HEK293T (cell line): ENCODE measurements around the gene CYP46A1.

Source experiments
- CTCF ChIA-PET: fragments of 350-600 bp; formaldehyde crosslinking; extraction: SDS; loops from one replicate; lab custom pipeline; 2021; ENCODE audit warnings: antibody characterized with exemption, inconsistent platforms; lab: Yijun Ruan, JAX
- POLR2A ChIA-PET: fragments of 350-600 bp; formaldehyde crosslinking; extraction: SDS; loops from one replicate; lab custom pipeline; 2020; ENCODE audit warnings: antibody characterized with exemption, inconsistent platforms; lab: Yijun Ruan, JAX
- DNase-seq: peaks from one replicate; pipeline ENCODE4 v3.0.0; 2012; ENCODE audit warnings: mixed read lengths; ENCODE audit errors: extremely low spot score
- ARNT ChIP-seq: fragments of 450-650 bp; IDR thresholded peaks from 2 replicates; pipeline ENCODE4 v1.6.1; 2017; ENCODE audit warnings: mild to moderate bottlenecking
- BHLHE40 ChIP-seq: fragments of 450-650 bp; IDR thresholded peaks from 2 replicates; pipeline ENCODE4 v1.6.1; 2016; ENCODE audit warnings: mild to moderate bottlenecking, moderate library complexity, borderline replicate concordance
- CTBP1 ChIP-seq: fragments of 450-650 bp; IDR thresholded peaks from 2 replicates; pipeline ENCODE4 v1.6.1; 2016; ENCODE audit warnings: borderline replicate concordance
- ELF4 ChIP-seq: fragments of 450-650 bp; IDR thresholded peaks from 2 replicates; pipeline ENCODE4 v1.6.1; 2017; ENCODE audit warnings: antibody characterized with exemption
- FOXA1 ChIP-seq: fragments of 450-650 bp; IDR thresholded peaks from 2 replicates; pipeline ENCODE4 v1.6.1; 2016; ENCODE audit warnings: mild to moderate bottlenecking
- FOXK2 ChIP-seq: fragments of 450-650 bp; IDR thresholded peaks from 2 replicates; pipeline ENCODE4 v1.6.1; 2016; ENCODE audit warnings: mild to moderate bottlenecking
- FOXM1 ChIP-seq: fragments of 450-650 bp; IDR thresholded peaks from 2 replicates; pipeline ENCODE4 v1.6.1; 2017; ENCODE audit warnings: mild to moderate bottlenecking, borderline replicate concordance
- HDGF ChIP-seq: fragments of 450-650 bp; IDR thresholded peaks from 2 replicates; pipeline ENCODE4 v1.6.1; 2017; ENCODE audit warnings: antibody characterized with exemption, borderline replicate concordance
- L3MBTL2 ChIP-seq: fragments of 450-650 bp; conservative IDR thresholded peaks from 2 replicates; pipeline ENCODE4 v1.6.1; 2016; ENCODE audit warnings: mild to moderate bottlenecking
- LEF1 ChIP-seq: fragments of 450-650 bp; IDR thresholded peaks from 2 replicates; pipeline ENCODE4 v1.6.1; 2017; ENCODE audit warnings: mild to moderate bottlenecking, borderline replicate concordance
- NFRKB ChIP-seq: fragments of 450-650 bp; IDR thresholded peaks from 2 replicates; pipeline ENCODE4 v1.6.1; 2016; ENCODE audit warnings: mild to moderate bottlenecking, moderate library complexity
- SP1 ChIP-seq: fragments of 450-650 bp; IDR thresholded peaks from 2 replicates; pipeline ENCODE4 v1.6.1; 2017
- SUZ12 ChIP-seq: fragments of 450-650 bp; IDR thresholded peaks from 2 replicates; pipeline ENCODE4 v1.6.1; 2016; ENCODE audit warnings: mild to moderate bottlenecking
- TARDBP ChIP-seq: fragments of 450-650 bp; IDR thresholded peaks from 2 replicates; pipeline ENCODE4 v1.6.1; 2016
- ZNF384 ChIP-seq: fragments of 450-650 bp; IDR thresholded peaks from 2 replicates; pipeline ENCODE4 v1.6.1; 2016
- TF ChIP-seq, protein P1 (sequence below): fragments of 450-650 bp; IDR thresholded peaks from 2 replicates; pipeline ENCODE4 v1.6.1; 2016

CYP46A1 gene

DNA sequence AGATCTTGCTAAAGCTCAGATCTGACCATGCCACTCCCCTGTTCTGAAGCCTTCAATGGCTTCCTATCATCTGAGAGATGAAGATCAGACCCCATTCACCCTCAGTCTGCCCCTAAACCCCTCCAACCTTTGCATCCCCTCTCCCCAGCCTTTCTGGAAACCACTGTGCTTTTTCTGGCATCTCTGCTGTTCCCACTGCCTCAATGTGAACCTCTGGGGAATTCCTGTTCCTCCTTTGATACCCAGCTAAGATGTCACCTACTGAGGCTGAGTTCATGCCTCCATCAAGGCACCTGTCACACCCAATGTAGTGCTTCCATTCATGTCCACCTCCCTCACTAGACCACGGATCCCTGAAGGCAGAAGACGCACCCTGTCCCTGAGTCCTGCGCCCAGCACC is 19.3 kb downstream of the CYP46A1 start:
- POLR2A ChIA-PET, result no interaction called here

DNA sequence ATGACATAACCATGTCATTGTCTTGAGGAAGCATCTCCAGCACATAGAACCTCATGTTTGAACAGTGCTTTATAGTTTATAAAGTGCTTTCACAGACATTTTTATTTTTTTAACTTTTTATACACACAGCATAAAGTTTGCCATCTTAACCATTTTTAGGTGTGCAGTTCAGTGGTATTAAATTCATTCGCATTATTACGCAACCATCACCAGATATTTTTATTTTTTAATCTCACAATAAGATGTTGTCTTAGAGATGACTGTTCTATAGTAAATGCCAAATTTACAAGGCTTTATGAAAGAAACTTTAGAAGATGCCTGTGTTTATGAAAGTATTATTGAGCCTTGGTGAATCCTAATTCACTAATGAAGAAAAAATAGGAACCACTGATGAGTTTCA is 19.9 kb downstream of the CYP46A1 start:
- no peak for DNase-seq
- ChIA-PET CTCF (no interaction called here), POLR2A (no interaction called here)
- TF ChIP-seq BHLHE40 (no peak), L3MBTL2 (no peak), CTBP1 (no peak), NFRKB (no peak), SUZ12 (no peak)
- TF ChIP-seq, protein P1, sequence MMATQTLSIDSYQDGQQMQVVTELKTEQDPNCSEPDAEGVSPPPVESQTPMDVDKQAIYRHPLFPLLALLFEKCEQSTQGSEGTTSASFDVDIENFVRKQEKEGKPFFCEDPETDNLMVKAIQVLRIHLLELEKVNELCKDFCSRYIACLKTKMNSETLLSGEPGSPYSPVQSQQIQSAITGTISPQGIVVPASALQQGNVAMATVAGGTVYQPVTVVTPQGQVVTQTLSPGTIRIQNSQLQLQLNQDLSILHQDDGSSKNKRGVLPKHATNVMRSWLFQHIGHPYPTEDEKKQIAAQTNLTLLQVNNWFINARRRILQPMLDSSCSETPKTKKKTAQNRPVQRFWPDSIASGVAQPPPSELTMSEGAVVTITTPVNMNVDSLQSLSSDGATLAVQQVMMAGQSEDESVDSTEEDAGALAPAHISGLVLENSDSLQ, result no peak

More for the DNA sequence above, 19.3 kb downstream of the CYP46A1 start:
- DNase-seq, result peak; percentile 4
- TF ChIP-seq HDGF (no peak), ELF4 (no peak), SP1 (no peak), TARDBP (no peak), SUZ12 (no peak), FOXA1 (no peak), FOXM1 (no peak)
- TF ChIP-seq, protein P1, result no peak
- CTCF ChIA-PET, result no interaction called here

DNA sequence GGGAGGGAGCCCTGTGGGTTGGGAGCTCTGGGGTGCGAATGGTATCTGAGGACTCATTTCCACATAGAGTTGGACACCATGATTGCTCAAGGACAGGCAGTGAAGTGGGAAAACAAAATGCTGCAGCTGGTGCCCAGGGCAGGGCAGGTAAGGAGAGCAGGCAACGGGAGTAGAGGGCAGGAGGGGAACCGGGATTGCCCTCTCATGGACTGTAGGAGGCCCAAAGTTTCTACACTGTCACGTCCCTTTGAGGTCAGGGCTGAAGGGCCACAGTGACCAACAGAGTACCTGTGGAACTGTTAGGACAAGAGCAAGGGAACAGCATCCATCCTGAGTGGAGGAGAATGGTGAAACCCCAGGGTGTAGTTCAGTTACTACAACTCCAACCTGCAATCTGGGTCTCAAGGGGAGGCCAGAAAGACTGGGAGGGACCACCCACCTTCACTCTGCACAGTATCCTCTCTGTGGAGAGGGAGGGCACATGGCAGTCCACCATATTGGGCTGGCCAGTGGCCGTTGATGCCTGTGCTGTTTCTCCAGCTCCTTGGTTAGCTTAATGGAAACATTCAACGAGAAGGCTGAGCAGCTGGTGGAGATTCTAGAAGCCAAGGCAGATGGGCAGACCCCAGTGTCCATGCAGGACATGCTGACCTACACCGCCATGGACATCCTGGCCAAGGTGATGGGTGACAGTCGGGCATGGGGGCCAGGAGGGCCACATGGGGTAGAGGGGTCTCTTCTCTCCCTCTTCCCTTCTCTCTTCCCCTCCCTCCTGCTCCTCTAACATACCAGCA is 22.2 kb downstream of the CYP46A1 start:
- POLR2A ChIA-PET, result no interaction called here

DNA sequence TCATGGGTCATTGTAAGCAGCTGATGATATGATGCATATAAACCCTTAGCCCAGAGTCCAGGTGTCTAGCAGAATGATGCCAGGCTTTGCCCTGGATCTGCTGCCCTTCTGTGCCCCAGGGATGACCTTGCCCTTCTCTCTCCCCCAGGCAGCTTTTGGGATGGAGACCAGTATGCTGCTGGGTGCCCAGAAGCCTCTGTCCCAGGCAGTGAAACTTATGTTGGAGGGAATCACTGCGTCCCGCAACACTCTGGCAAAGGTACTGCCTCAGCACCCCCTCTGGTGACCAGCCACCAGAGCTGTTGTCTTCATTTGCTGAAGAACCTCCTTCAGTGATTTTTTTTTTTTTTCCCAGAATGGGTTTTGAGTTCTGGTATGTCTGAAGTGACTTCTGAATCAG is 23.3 kb downstream of the CYP46A1 start:
- CTCF ChIA-PET, result no interaction called here
- TF ChIP-seq TARDBP (no peak), ARNT (no peak), FOXM1 (no peak), SP1 (no peak), L3MBTL2 (no peak), LEF1 (no peak), FOXK2 (no peak), HDGF (no peak), NFRKB (no peak), BHLHE40 (no peak)
- TF ChIP-seq, protein P1, result no peak
- peak; percentile 2 for DNase-seq
- POLR2A ChIA-PET, result no interaction called here

More for the DNA sequence above, 22.2 kb downstream of the CYP46A1 start:
- DNase-seq, result no peak
- CTCF ChIA-PET, result no interaction called here
- TF ChIP-seq ARNT (no peak), L3MBTL2 (no peak), FOXA1 (no peak), NFRKB (no peak), CTBP1 (no peak), HDGF (no peak), LEF1 (no peak), SP1 (no peak), ELF4 (no peak), ZNF384 (no peak), SUZ12 (no peak), FOXM1 (no peak), BHLHE40 (no peak), FOXK2 (no peak)
- TF ChIP-seq, protein P1, result no peak

DNA sequence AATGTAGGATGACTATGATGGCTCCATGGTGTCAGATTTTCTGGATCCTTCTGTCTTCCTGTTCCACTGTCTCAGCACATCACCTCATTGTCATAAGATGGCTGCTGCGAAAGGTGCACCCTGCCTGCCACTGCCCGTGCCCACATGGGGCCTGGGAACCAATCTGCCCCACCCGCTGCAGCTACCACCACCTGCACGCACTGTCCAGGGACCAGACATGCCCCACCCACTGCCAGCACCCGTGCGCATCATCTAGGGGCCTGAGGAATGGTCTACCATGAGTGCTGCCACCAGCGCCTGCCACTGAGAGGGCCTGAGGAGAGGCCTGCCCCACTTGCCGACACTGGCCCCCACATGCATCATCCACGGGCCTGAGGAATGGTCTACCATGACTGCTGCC is 23.8 kb downstream of the CYP46A1 start:
- POLR2A ChIA-PET, result no interaction called here
- CTCF ChIA-PET, result no interaction called here
- no peak for TF ChIP-seq FOXA1
- TF ChIP-seq LEF1, result no peak
- no peak for TF ChIP-seq BHLHE40
- no peak for TF ChIP-seq HDGF
- no peak for TF ChIP-seq SUZ12
- TF ChIP-seq FOXM1, result no peak
- TF ChIP-seq ARNT, result no peak
- no peak for TF ChIP-seq L3MBTL2
- no peak for TF ChIP-seq ZNF384
- no peak for TF ChIP-seq CTBP1
- no peak for TF ChIP-seq FOXK2
- no peak for TF ChIP-seq SP1
- no peak for TF ChIP-seq NFRKB
- no peak for TF ChIP-seq ELF4
- no peak for TF ChIP-seq TARDBP
- TF ChIP-seq, protein P1, result no peak
- DNase-seq, result peak; percentile 1
